HepG2 (cell line): ENCODE measurements around the gene KRTAP5-11. TPM values are rescaled to one million over a fixed set of nuclear protein-coding genes. Genes with fewer than 3 reads are reported as not detected.

Experiments
- ATAC-seq: fragments of 200-7000 bp; cut with Tn5 transposase; 3 replicates; pipeline ENCODE4 v1.9.1; 2020; ENCODE audit warnings: mild to moderate bottlenecking, moderate library complexity
- Bru-seq: library from RNA; stranded (reverse); fragments of 400-500 nt; gene quantifications from one replicate; lab custom pipeline; 2021; lab: Mats Ljungman, UMichigan
- BruChase-seq, 2 experiments: library from RNA; stranded (reverse); fragments of 400-500 nt; gene quantifications; one replicate each; lab custom pipeline; 2021; lab: Mats Ljungman, UMichigan
- BruUV-seq: library from RNA; stranded (reverse); fragments of 400-500 nt; replicated peaks from 2 replicates; lab custom pipeline; 2021; lab: Mats Ljungman, UMichigan
- CTCF ChIA-PET: fragments of 300-600 bp; formaldehyde crosslinking; extraction: SDS; loops from one replicate; lab custom pipeline; 2021; ENCODE audit warnings: low total read pairs, inconsistent platforms, low intra/inter-chr PET ratio; lab: Yijun Ruan, JAX
- POLR2A ChIA-PET: fragments of 350-600 bp; sonication (Branson Sonifier 250); formaldehyde crosslinking; loops from one replicate; lab custom pipeline; 2020; ENCODE audit warnings: antibody characterized with exemption, inconsistent platforms; lab: Yijun Ruan, JAX
- DNase-seq: peaks from one replicate; pipeline ENCODE4 v3.0.0-alpha.2; 2015; ENCODE audit warnings: low spot score
- FAIRE-seq: peaks from 3 replicates; lab custom pipeline; 2011; peaks lifted over from hg19 to GRCh38; lab: Jason Lieb, UNC
- H2AFZ ChIP-seq: one replicate; pipeline ENCODE4 v1.6.1; 2011; ENCODE audit warnings: low read length, inconsistent platforms
- H3K27ac ChIP-seq: fragments of 300-600 bp; 3 replicates; pipeline ENCODE4 v1.8.0; 2011; ENCODE audit warnings: mixed run types, mild to moderate bottlenecking, mixed read lengths, low read length, inconsistent platforms; ENCODE audit not compliant: insufficient read depth; ENCODE audit errors: extremely low read length
- H3K27me3 ChIP-seq, 2 experiments: fragments of 200-600 bp in 1 of 2; 2 replicates in 1 of 2; 3 replicates in 1 of 2; pipeline versions ENCODE4 v1.6.0 to v1.8.0; 2011; ENCODE audit warnings: low read length in 2 of 2, mild to moderate bottlenecking in 2 of 2, moderate library complexity in 2 of 2, inconsistent platforms in 1 of 2; ENCODE audit not compliant: insufficient read depth in 2 of 2, control insufficient read depth in 1 of 2
- H3K36me3 ChIP-seq, 2 experiments: fragments of 200-600 bp in 1 of 2; replicated peaks in 1 of 2; 2 replicates in 1 of 2; 3 replicates in 1 of 2; pipeline versions ENCODE4 v1.5.1 to v1.8.0; 2011; ENCODE audit warnings: low read length in 2 of 2, inconsistent platforms in 1 of 2; ENCODE audit not compliant: insufficient read depth in 2 of 2, control insufficient read depth in 1 of 2
- H3K4me1 ChIP-seq: 2 replicates; pipeline ENCODE4 v1.5.1; 2012; ENCODE audit warnings: low read length, inconsistent platforms; ENCODE audit not compliant: insufficient read depth
- H3K4me2 ChIP-seq: 2 replicates; pipeline ENCODE4 v1.6.0; 2011; ENCODE audit warnings: low read depth, low read length, inconsistent platforms
- H3K4me3 ChIP-seq, 3 experiments: fragments of 200-600 bp in 1 of 3; sonication (generic), shearing (Covaris generic) in 1 of 3; replicated peaks in 1 of 3; 2 replicates each; pipeline ENCODE4 v1.5.1; 2011 to 2016; ENCODE audit warnings: low read length in 3 of 3, inconsistent platforms in 2 of 3, low read depth in 2 of 3, mild to moderate bottlenecking in 2 of 3, control low read depth in 1 of 3, mixed read lengths in 1 of 3; ENCODE audit not compliant: insufficient read depth in 1 of 3
- H3K79me2 ChIP-seq: one replicate; pipeline ENCODE4 v1.6.1; 2011; ENCODE audit warnings: low read length, inconsistent platforms; ENCODE audit not compliant: insufficient read depth
- H3K9ac ChIP-seq: 2 replicates; pipeline ENCODE4 v1.6.0; 2011; ENCODE audit warnings: mild to moderate bottlenecking, low read depth, low read length, inconsistent platforms; ENCODE audit not compliant: insufficient read depth
- H3K9me3 ChIP-seq: 2 replicates; pipeline ENCODE4 v1.5.1; 2012; ENCODE audit warnings: mild to moderate bottlenecking, low read length
- H4K20me1 ChIP-seq: 2 replicates; pipeline ENCODE4 v1.6.0; 2011; ENCODE audit warnings: inconsistent platforms, mild to moderate bottlenecking, low read length, moderate library complexity; ENCODE audit not compliant: insufficient read depth
- CAMTA2 ChIP-seq: sonication (generic); formaldehyde crosslinking; IDR thresholded peaks from 2 replicates; pipeline ENCODE4 v1.4.0; 2020; ENCODE audit warnings: mild to moderate bottlenecking, missing genetic modification reagents, borderline replicate concordance
- DMTF1 ChIP-seq: sonication (generic); formaldehyde crosslinking; IDR thresholded peaks from 2 replicates; pipeline ENCODE4 v1.4.0; 2020; ENCODE audit warnings: mild to moderate bottlenecking, missing genetic modification reagents
- EP300 ChIP-seq, 3 experiments: sonication (generic) in 1 of 3; formaldehyde crosslinking in 1 of 3; IDR thresholded peaks; 2 replicates each; pipeline versions ENCODE4 v1.5.1 to v1.6.1; 2011 to 2020; ENCODE audit warnings: low read depth in 2 of 3, low read length in 2 of 3, borderline replicate concordance in 1 of 3, improper control_type of control experiment in 1 of 3, mild to moderate bottlenecking in 1 of 3, missing genetic modification reagents in 1 of 3, moderate library complexity in 1 of 3
- FOXO1 ChIP-seq: sonication (generic); formaldehyde crosslinking; IDR thresholded peaks from 2 replicates; pipeline ENCODE4 v1.4.0; 2020; ENCODE audit warnings: missing genetic modification reagents
- HDAC2 ChIP-seq: sonication (generic); formaldehyde crosslinking; IDR thresholded peaks from 2 replicates; pipeline ENCODE4 v1.4.0; 2020; ENCODE audit warnings: missing genetic modification reagents
- HMGXB3 ChIP-seq: sonication (generic); formaldehyde crosslinking; IDR thresholded peaks from 2 replicates; pipeline ENCODE4 v1.4.0; 2020; ENCODE audit warnings: missing genetic modification reagents, borderline replicate concordance
- RARA ChIP-seq: IDR thresholded peaks from 2 replicates; pipeline ENCODE4 v1.6.1; 2016; ENCODE audit warnings: missing genetic modification reagents, missing compliant biosample characterization
- SIX1 ChIP-seq: sonication (generic); formaldehyde crosslinking; IDR thresholded peaks from 2 replicates; pipeline ENCODE4 v1.4.0; 2020; ENCODE audit warnings: missing genetic modification reagents, borderline replicate concordance
- ZFP82 ChIP-seq: sonication (generic); formaldehyde crosslinking; IDR thresholded peaks from 2 replicates; pipeline ENCODE4 v1.5.1; 2020; ENCODE audit warnings: mild to moderate bottlenecking, missing genetic modification reagents, borderline replicate concordance
- ZNF296 ChIP-seq: sonication (generic); formaldehyde crosslinking; conservative IDR thresholded peaks from 2 replicates; pipeline ENCODE4 v1.5.0; 2020; ENCODE audit warnings: mild to moderate bottlenecking, missing genetic modification reagents
- WGBS: methylation state at CpG from one replicate; pipeline ENCODE4 v1.1.6; 2017; ENCODE audit warnings: low lambda C conversion rate; 5-methylcytosine and 5-hydroxymethylcytosine counted together
- in situ Hi-C: cut with HindIII; loops from 2 replicates; pipeline ENCODE4 v1.10.0; 2017; ENCODE audit warnings: low pct_unique_long_range_greater_than_20kb; ENCODE audit not compliant: extremely low pct_ligation_motif_present
- intact Hi-C: fragments of 100-400 bp; cut with micrococcal nuclease; formaldehyde crosslinking; loops from one replicate; pipeline ENCODE4 v1.10.0; 2022; ENCODE audit not compliant: unreplicated experiment
- long read RNA-seq, 2 experiments: library from RNA in 1 of 2; library from polyadenylated mRNA in 1 of 2; stranded (forward) in 1 of 2; unstranded in 1 of 2; transcript quantifications; one replicate each; pipeline ENCODE4 v2.0.0, GENCODE V29; 2019 to 2022
- polyA minus RNA-seq, 3 experiments: library from RNA; depleted of rRNA, polyadenylated mRNA; stranded (reverse); fragments of >200 nt; gene quantifications; 2 replicates each; pipeline ENCODE4 v1.2.3, GENCODE V29; 2011; ENCODE audit warnings: low replicate concordance in 1 of 3
- polyA plus RNA-seq, 8 experiments: library from polyadenylated mRNA; depleted of rRNA in 3 of 8; stranded (reverse) in 7 of 8; unstranded in 1 of 8; fragments of >200 nt; fragmentation: Illumina TruSeq in 4 of 8; extraction: Trizol in 4 of 8; gene quantifications; 2 replicates each; pipeline versions ENCODE4 v1.2.1 to v1.2.3, GENCODE V29; 2011 to 2016; ENCODE audit warnings: low read depth in 4 of 8, missing spikeins in 1 of 8, mixed read lengths in 1 of 8; ENCODE audit not compliant: insufficient read depth in 1 of 8
- total RNA-seq, 5 experiments: library from RNA; depleted of rRNA; stranded (reverse); fragments of >200 nt; fragmentation: Illumina TruSeq; extraction: Trizol; gene quantifications; 2 replicates each; pipeline ENCODE4 v1.2.3, GENCODE V29; 2016; ENCODE audit warnings: low read depth in 1 of 5

KRTAP5-11 gene, protein sequence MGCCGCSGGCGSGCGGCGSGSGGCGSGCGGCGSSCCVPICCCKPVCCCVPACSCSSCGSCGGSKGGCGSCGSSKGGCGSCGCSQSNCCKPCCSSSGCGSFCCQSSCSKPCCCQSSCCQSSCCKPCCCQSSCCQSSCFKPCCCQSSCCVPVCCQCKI
- total RNA-seq (2016; rRNA removed; fragmentation: Illumina TruSeq; extraction: Trizol), result not detected in 2 replicates
- not detected in 2 replicates for total RNA-seq (2016; cell fraction: cytosol; rRNA removed; fragmentation: Illumina TruSeq; extraction: Trizol; ENCODE audit: low read depth)
- not detected in 2 replicates for total RNA-seq (2016; cell fraction: insoluble cytoplasmic fraction; rRNA removed; fragmentation: Illumina TruSeq; extraction: Trizol)
- not detected in 2 replicates for total RNA-seq (2016; cell fraction: membrane; rRNA removed; fragmentation: Illumina TruSeq; extraction: Trizol)
- not detected in 2 replicates for total RNA-seq (2016; cell fraction: nucleus; rRNA removed; fragmentation: Illumina TruSeq; extraction: Trizol)
- polyA plus RNA-seq (2011; rRNA removed), result not detected in 2 replicates
- polyA plus RNA-seq (2011; cell fraction: cytosol; rRNA removed), result not detected in 2 replicates
- polyA plus RNA-seq (2011; cell fraction: nucleus; rRNA removed), result not detected in 2 replicates
- polyA plus RNA-seq (2012), result 0.27 TPM in 1 of 2 replicates, not detected in the other
- not detected in 2 replicates for polyA plus RNA-seq (2016; cell fraction: cytosol; fragmentation: Illumina TruSeq; extraction: Trizol; ENCODE audit: low read depth)
- not detected in 2 replicates for polyA plus RNA-seq (2016; cell fraction: insoluble cytoplasmic fraction; fragmentation: Illumina TruSeq; extraction: Trizol; ENCODE audit: low read depth)
- polyA plus RNA-seq (2016; cell fraction: membrane; fragmentation: Illumina TruSeq; extraction: Trizol; ENCODE audit: low read depth), result not detected in 2 replicates
- not detected in 2 replicates for polyA plus RNA-seq (2016; cell fraction: nucleus; fragmentation: Illumina TruSeq; extraction: Trizol; ENCODE audit: insufficient read depth, low read depth)
- polyA minus RNA-seq (2011; rRNA and poly(A)+ RNA removed; ENCODE audit: low replicate concordance), result not detected in 2 replicates
- not detected in 2 replicates for polyA minus RNA-seq (2011; cell fraction: cytosol; rRNA and poly(A)+ RNA removed)
- not detected in 2 replicates for polyA minus RNA-seq (2011; cell fraction: nucleus; rRNA and poly(A)+ RNA removed)
- Bru-seq, nascent RNA, result not detected
- not detected for BruChase-seq, experiment 1, labeled RNA remaining after a 6-hour chase
- BruChase-seq, experiment 2, labeled RNA remaining after a 2-hour chase, result not detected
- long read RNA-seq, experiment 1, result 0 reads
- long read RNA-seq, experiment 2, result 0 reads

DNA sequence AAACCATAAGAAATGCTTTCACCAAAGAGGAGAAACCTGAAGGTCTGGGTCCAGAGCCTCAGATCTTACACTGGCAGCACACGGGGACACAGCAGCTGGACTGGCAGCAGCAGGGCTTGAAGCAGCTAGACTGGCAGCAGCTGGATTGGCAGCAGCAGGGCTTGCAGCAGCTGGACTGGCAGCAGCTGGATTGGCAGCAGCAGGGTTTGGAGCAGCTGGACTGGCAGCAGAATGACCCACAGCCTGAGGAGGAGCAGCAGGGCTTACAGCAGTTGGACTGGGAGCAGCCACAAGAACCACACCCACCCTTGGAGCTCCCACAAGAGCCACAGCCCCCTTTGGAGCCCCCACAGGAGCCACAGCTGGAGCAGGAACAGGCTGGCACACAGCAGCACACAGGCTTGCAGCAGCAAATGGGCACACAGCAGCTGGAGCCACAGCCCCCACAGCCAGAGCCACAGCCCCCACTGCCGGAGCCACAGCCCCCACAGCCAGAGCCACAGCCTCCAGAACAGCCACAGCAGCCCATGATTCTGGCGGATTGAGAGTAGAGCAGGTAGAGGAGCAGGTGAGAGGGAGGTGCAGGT is at the start of gene KRTAP5-11:
Gene KRTAP5-11, minus strand, starts transcription at position 567 of the 587 bp plus-strand sequence. Its CDS starts 38 bp downstream, at position 529.
- in situ Hi-C loops, result no loop called here
- Histone ChIP-seq H2AFZ (no peak within 1 kb of the TSS), H4K20me1 (no peaks in the 10 kb centered on the region), H3K4me3 (no peak within 1 kb of the TSS)
- TF ChIP-seq CAMTA2 (no peak), DMTF1 (CRISPR knock-in tag) (no peak), HMGXB3 (CRISPR knock-in tag) (no peak), RARA (CRISPR knock-in tag) (no peak), ZNF296 (CRISPR knock-in tag) (no peak), SIX1 (CRISPR knock-in tag) (no peak), ZFP82 (no peak), FOXO1 (CRISPR knock-in tag) (no peak), EP300 (IDR thresholded peaks at IDR 0.05; ENCODE audit: low read depth in 2 of 2, low read length in 2 of 2) (no peak), EP300 (CRISPR knock-in tag; IDR thresholded peaks at IDR 0.05; ENCODE audit: borderline replicate concordance) (no peak), HDAC2 (CRISPR knock-in tag) (no peak)
- TF ChIP-seq, all 625 proteins: peak for 0
- H3K27me3 ChIP-seq, result peaks cover 1 to 9% of the 10 kb centered on the region in 2 experiments; a peak in 3 of 5 replicates
- POLR2A ChIA-PET, result no interaction called here
- intact Hi-C loops, result no loop called here
- no peak for ATAC-seq
- FAIRE-seq, result no peak
- no peak within 1 kb of the TSS for H3K9ac ChIP-seq
- BruUV-seq, result no TSS peak
- H3K4me2 ChIP-seq, result no peak within 1 kb of the TSS
- CTCF ChIA-PET, result no interaction called here
- peaks cover 31% of the 10 kb centered on the region for H3K4me1 ChIP-seq
- no peaks in the 10 kb centered on the region for H3K36me3 ChIP-seq
- H3K27ac ChIP-seq, result no peak within 1 kb of the TSS
- H3K79me2 ChIP-seq, result no peaks in the 10 kb centered on the region
- no peak for DNase-seq
- WGBS, result 44% methylated on average over 3 of the region's 3 CpGs
- H3K9me3 ChIP-seq, result no peaks in the 10 kb centered on the region
